Measurements from ENCODE around the gene AUNIP. TPM values are rescaled to one million over a fixed set of nuclear protein-coding genes. Genes with fewer than 3 reads are reported as not detected.

The AUNIP gene
- total RNA-seq, 1 experiment from 2014 or later: 16.1 TPM

DNA sequence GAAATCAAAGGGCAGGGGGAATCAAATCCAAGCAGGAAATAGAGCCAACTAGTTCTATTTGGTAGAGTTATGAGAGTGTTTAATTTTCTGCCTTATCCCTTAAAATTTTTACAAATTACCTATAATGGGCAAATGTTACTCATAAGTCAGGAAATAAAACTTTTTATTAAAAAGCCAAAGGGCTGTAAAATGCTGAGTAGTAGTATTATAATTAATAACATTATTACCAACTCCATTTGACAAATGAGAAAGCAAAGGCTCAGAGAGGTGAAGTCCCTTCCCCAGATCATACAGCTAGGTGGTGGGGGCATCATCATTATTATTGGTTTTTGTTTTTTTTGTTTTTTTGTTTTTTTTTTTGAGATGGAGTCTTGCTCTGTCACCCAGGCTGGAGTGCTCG, 55.9 kb downstream of the AUNIP start:
- CTCF ChIA-PET: interaction anchor here (1.2 kb wide), 1 partner anchor 109 kb away, joined by 3 read pairs; no protein-coding TSS in a partner anchor
- H3K27ac Mint-ChIP-seq: no peak overlapping the region
- H3K9me3 Mint-ChIP-seq: no peaks in the 10 kb centered on the region
- peaks cover 23% of the 10 kb centered on the region for H3K4me1 Mint-ChIP-seq
- H3K4me3 Mint-ChIP-seq: no peak overlapping the region
- POLR2A ChIA-PET: no interaction called here
- H3K36me3 Mint-ChIP-seq: peaks cover 14% of the 10 kb centered on the region
- peaks cover 4% of the 10 kb centered on the region for H3K27me3 Mint-ChIP-seq (ENCODE audit: low read depth)
- ATAC-seq (no peak), DNase-seq (ENCODE audit: low spot score) (no peak)
- no peak for TF ChIP-seq MLX (CRISPR knock-in tag; IDR thresholded peaks at IDR 0.05)
- no peak for TF ChIP-seq ZNF425 (CRISPR knock-in tag; conservative IDR thresholded peaks at IDR 0.05)
- no peak for TF ChIP-seq JAZF1 (CRISPR knock-in tag; IDR thresholded peaks at IDR 0.05)
- TF ChIP-seq, protein P1, sequence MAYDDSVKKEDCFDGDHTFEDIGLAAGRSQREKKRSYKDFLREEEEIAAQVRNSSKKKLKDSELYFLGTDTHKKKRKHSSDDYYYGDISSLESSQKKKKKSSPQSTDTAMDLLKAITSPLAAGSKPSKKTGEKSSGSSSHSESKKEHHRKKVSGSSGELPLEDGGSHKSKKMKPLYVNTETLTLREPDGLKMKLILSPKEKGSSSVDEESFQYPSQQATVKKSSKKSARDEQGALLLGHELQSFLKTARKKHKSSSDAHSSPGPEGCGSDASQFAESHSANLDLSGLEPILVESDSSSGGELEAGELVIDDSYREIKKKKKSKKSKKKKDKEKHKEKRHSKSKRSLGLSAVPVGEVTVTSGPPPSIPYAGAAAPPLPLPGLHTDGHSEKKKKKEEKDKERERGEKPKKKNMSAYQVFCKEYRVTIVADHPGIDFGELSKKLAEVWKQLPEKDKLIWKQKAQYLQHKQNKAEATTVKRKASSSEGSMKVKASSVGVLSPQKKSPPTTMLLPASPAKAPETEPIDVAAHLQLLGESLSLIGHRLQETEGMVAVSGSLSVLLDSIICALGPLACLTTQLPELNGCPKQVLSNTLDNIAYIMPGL (CRISPR knock-in tag; IDR thresholded peaks at IDR 0.05): no peak
- TF ChIP-seq CTCF (IDR thresholded peaks at IDR 0.05): no peak
- TF ChIP-seq, protein P2, sequence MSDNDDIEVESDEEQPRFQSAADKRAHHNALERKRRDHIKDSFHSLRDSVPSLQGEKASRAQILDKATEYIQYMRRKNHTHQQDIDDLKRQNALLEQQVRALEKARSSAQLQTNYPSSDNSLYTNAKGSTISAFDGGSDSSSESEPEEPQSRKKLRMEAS (CRISPR knock-in tag; IDR thresholded peaks at IDR 0.05): no peak
- TF ChIP-seq CREM (CRISPR knock-in tag; IDR thresholded peaks at IDR 0.05): no peak
- no peak for TF ChIP-seq SMAD4 (CRISPR knock-in tag; IDR thresholded peaks at IDR 0.05)
- no peak for TF ChIP-seq PRDM15 (CRISPR knock-in tag; IDR thresholded peaks at IDR 0.05)
- no peak for TF ChIP-seq JUN (CRISPR knock-in tag; IDR thresholded peaks at IDR 0.05)
- TF ChIP-seq, protein P3, sequence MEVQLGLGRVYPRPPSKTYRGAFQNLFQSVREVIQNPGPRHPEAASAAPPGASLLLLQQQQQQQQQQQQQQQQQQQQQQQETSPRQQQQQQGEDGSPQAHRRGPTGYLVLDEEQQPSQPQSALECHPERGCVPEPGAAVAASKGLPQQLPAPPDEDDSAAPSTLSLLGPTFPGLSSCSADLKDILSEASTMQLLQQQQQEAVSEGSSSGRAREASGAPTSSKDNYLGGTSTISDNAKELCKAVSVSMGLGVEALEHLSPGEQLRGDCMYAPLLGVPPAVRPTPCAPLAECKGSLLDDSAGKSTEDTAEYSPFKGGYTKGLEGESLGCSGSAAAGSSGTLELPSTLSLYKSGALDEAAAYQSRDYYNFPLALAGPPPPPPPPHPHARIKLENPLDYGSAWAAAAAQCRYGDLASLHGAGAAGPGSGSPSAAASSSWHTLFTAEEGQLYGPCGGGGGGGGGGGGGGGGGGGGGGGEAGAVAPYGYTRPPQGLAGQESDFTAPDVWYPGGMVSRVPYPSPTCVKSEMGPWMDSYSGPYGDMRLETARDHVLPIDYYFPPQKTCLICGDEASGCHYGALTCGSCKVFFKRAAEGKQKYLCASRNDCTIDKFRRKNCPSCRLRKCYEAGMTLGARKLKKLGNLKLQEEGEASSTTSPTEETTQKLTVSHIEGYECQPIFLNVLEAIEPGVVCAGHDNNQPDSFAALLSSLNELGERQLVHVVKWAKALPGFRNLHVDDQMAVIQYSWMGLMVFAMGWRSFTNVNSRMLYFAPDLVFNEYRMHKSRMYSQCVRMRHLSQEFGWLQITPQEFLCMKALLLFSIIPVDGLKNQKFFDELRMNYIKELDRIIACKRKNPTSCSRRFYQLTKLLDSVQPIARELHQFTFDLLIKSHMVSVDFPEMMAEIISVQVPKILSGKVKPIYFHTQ (CRISPR knock-in tag; IDR thresholded peaks at IDR 0.05): no peak
- TF ChIP-seq, protein P4, sequence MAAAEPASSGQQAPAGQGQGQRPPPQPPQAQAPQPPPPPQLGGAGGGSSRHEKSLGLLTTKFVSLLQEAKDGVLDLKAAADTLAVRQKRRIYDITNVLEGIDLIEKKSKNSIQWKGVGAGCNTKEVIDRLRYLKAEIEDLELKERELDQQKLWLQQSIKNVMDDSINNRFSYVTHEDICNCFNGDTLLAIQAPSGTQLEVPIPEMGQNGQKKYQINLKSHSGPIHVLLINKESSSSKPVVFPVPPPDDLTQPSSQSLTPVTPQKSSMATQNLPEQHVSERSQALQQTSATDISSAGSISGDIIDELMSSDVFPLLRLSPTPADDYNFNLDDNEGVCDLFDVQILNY (CRISPR knock-in tag; IDR thresholded peaks at IDR 0.05): no peak
- TF ChIP-seq FOXP1 (CRISPR knock-in tag; IDR thresholded peaks at IDR 0.05; ENCODE audit: borderline replicate concordance): no peak
- TF ChIP-seq, protein P5, sequence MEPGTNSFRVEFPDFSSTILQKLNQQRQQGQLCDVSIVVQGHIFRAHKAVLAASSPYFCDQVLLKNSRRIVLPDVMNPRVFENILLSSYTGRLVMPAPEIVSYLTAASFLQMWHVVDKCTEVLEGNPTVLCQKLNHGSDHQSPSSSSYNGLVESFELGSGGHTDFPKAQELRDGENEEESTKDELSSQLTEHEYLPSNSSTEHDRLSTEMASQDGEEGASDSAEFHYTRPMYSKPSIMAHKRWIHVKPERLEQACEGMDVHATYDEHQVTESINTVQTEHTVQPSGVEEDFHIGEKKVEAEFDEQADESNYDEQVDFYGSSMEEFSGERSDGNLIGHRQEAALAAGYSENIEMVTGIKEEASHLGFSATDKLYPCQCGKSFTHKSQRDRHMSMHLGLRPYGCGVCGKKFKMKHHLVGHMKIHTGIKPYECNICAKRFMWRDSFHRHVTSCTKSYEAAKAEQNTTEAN (CRISPR knock-in tag; IDR thresholded peaks at IDR 0.05): no peak
- TF ChIP-seq ATF2 (CRISPR knock-in tag; IDR thresholded peaks at IDR 0.05; ENCODE audit: borderline replicate concordance, low read depth): no peak
- no peak for TF ChIP-seq USF2 (CRISPR knock-in tag; IDR thresholded peaks at IDR 0.05)
- TF ChIP-seq MXD4 (CRISPR knock-in tag; IDR thresholded peaks at IDR 0.05; ENCODE audit: borderline replicate concordance): no peak
- TF ChIP-seq, protein P6, sequence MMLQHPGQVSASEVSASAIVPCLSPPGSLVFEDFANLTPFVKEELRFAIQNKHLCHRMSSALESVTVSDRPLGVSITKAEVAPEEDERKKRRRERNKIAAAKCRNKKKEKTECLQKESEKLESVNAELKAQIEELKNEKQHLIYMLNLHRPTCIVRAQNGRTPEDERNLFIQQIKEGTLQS (CRISPR knock-in tag; conservative IDR thresholded peaks at IDR 0.05): no peak

All from WTC11 (cell line).